ENCODE measurements around the gene PRKN. TPM values are rescaled to one million over a fixed set of nuclear protein-coding genes. Genes with fewer than 3 reads are reported as not detected.

PRKN gene
- total and polyA plus RNA-seq, 2 experiments from 2014 or later = 0.10 to 0.84 TPM

GRCh38 chr6:162198925-162199324 is 528.6 kb downstream of the PRKN start:
- ATAC-seq = peak; percentile 67
- Histone ChIP-seq H3K4me2 (no peak overlapping the region), H3K9me2 (ENCODE audit: insufficient read depth) (no peaks in the 10 kb centered on the region), H3K4me3 (no peak overlapping the region), H3K79me2 (replicated peaks; ENCODE audit: insufficient read depth) (no peaks in the 10 kb centered on the region), H3K27ac (ENCODE audit: low read depth) (no peak overlapping the region), H3F3A (replicated peaks; ENCODE audit: low read depth) (no peaks in the 10 kb centered on the region), H2AFZ (no peak overlapping the region), H3K27me3 (ENCODE audit: insufficient read depth) (no peaks in the 10 kb centered on the region), H4K20me1 (replicated peaks; ENCODE audit: insufficient read depth) (no peaks in the 10 kb centered on the region), H3K4me1 (ENCODE audit: insufficient read depth) (peaks cover 9% of the 10 kb centered on the region; the same call in 1 of the 2 replicates), H3K36me3 (ENCODE audit: insufficient read depth) (no peaks in the 10 kb centered on the region)
- no peak overlapping the region for H3K27ac Mint-ChIP-seq
- no peaks in the 10 kb centered on the region for H3K27me3 Mint-ChIP-seq (ENCODE audit: insufficient read depth, low read depth, poor library complexity)
- H3K4me3 Mint-ChIP-seq = no peak overlapping the region
- no peaks in the 10 kb centered on the region for H3K36me3 Mint-ChIP-seq (ENCODE audit: low read depth)
- no peaks in the 10 kb centered on the region for H3K9me3 Mint-ChIP-seq
- TF ChIP-seq EZH2phosphoT487 (IDR thresholded peaks at IDR 0.05; ENCODE audit: unreplicated experiment) (no peak), CTCF (conservative IDR thresholded peaks at IDR 0.05; ENCODE audit: low read depth in 2 of 2) (peak; percentile 49 to 67)
- peaks cover 20% of the 10 kb centered on the region for H3K4me1 Mint-ChIP-seq
- peak; percentile 41 for DNase-seq (ENCODE audit: low spot score)

- H3K4me1 ChIP-seq (ENCODE audit: insufficient read depth) = peaks cover 9% of the 10 kb centered on the region; the same call in 1 of the 2 replicates
- TF ChIP-seq ZNF114 (CRISPR knock-in tag; IDR thresholded peaks at IDR 0.05) (no peak), REST (IDR thresholded peaks at IDR 0.05; ENCODE audit: unreplicated experiment) (no peak), NANOG (IDR thresholded peaks at IDR 0.05; ENCODE audit: borderline replicate concordance) (no peak), ZNF462 (CRISPR knock-in tag; IDR thresholded peaks at IDR 0.05) (no peak), JUNB (IDR thresholded peaks at IDR 0.05; ENCODE audit: unreplicated experiment) (no peak), ETS1 (IDR thresholded peaks at IDR 0.05) (no peak), EZH2phosphoT487 (IDR thresholded peaks at IDR 0.05; ENCODE audit: unreplicated experiment) (no peak), CREB1 (CRISPR knock-in tag; IDR thresholded peaks at IDR 0.05; ENCODE audit: low read depth) (peak; percentile 35; the same call in 1 of the 2 replicates)
- H3K36me3 Mint-ChIP-seq (ENCODE audit: low read depth) = no peaks in the 10 kb centered on the region
- H3K9me3 Mint-ChIP-seq = no peaks in the 10 kb centered on the region
- no peak overlapping the region for H3K27ac ChIP-seq (ENCODE audit: low read depth)
- ATAC-seq (peak; percentile 81), DNase-seq (ENCODE audit: low spot score) (peak; percentile 52)
- peaks cover 20% of the 10 kb centered on the region for H3K4me1 Mint-ChIP-seq
- H3K9me2 ChIP-seq (ENCODE audit: insufficient read depth) = no peaks in the 10 kb centered on the region
- no peak overlapping the region for H3K27ac Mint-ChIP-seq
- H4K20me1 ChIP-seq (replicated peaks; ENCODE audit: insufficient read depth) = no peaks in the 10 kb centered on the region
- H3K79me2 ChIP-seq (replicated peaks; ENCODE audit: insufficient read depth) = no peaks in the 10 kb centered on the region
- no peak overlapping the region for H3K4me3 ChIP-seq
- no peaks in the 10 kb centered on the region for H3K27me3 ChIP-seq (ENCODE audit: insufficient read depth)
- no peak overlapping the region for H3K4me3 Mint-ChIP-seq
- no peaks in the 10 kb centered on the region for H3F3A ChIP-seq (replicated peaks; ENCODE audit: low read depth)
- H2AFZ ChIP-seq = no peak overlapping the region
- H3K36me3 ChIP-seq (ENCODE audit: insufficient read depth) = no peaks in the 10 kb centered on the region
- H3K4me2 ChIP-seq = no peak overlapping the region
- H3K27me3 Mint-ChIP-seq (ENCODE audit: insufficient read depth, low read depth, poor library complexity) = no peaks in the 10 kb centered on the region
These were observed 529.5 kb downstream of the PRKN start for GRCh38 chr6:162198076-162198475.

All from GM23338 (cell line).